ENCODE measurements around the gene PRKAA1. TPM values are rescaled to one million over a fixed set of nuclear protein-coding genes. Genes with fewer than 3 reads are reported as not detected.
"Not testable (repeated sequence)": the region's sequence is repeated elsewhere in the genome, so short reads cannot be mapped to it uniquely, and the experiment has no call there.

PRKAA1 gene
- total and polyA plus RNA-seq, 7 donors = 9.6 to 36.8 (median 28.1) TPM

DNA sequence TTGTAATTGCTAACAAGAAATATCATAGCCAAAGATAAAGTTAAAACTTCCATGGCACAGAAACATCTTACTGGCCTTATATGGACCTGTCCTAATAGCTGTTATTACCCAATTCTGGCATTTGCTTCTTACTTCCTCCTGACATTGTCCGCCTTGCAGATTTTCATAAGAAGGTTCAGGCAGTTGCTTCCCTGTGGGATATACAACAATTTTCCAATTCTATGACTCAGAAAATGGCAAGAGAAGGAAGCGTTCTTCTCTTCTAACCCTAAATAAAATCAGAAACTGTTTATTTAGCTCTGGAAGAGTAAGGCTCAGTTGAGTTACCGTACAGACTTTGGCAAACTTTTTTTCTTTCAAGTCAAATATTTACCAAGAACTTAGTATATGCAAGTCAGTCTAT is 1.7 kb downstream of the PRKAA1 start:
- DNase-seq (no peak), ATAC-seq (no peak)
- Histone ChIP-seq H3K36me3 (ENCODE audit: insufficient read depth in 1 of 2, low read depth in 1 of 2) (no peaks in the 10 kb centered on the region), H3K27me3 (ENCODE audit: insufficient read depth in 3 of 3, low read length in 2 of 3) (no peaks in the 10 kb centered on the region), H3K27ac (peak overlapping the region; percentile 79), H3K9me3 (no peaks in the 10 kb centered on the region), H3K4me1 (peaks cover 19% of the 10 kb centered on the region), H3K4me3 (peak overlapping the region; percentile 89)
- intact Hi-C loops (cut with DNase I) = no loop called here
- WGBS, 3 donors = 42 to 60% (median 48%) methylated on average over 3 of the region's 3 CpGs
- no peak for TF ChIP-seq CTCF (IDR thresholded peaks at IDR 0.05)

- H3K4me1 ChIP-seq = peaks cover 23% of the 10 kb centered on the region
- WGBS, 3 donors = 94 to 96% (median 96%) methylated on average over 3 of the region's 3 CpGs
- H3K9me3 ChIP-seq; H3K27ac ChIP-seq; H3K27me3 ChIP-seq (ENCODE audit: insufficient read depth in 3 of 3, low read length in 2 of 3); H3K36me3 ChIP-seq (ENCODE audit: insufficient read depth in 1 of 2, low read depth in 1 of 2); ATAC-seq; H3K4me3 ChIP-seq; intact Hi-C loops (cut with DNase I); DNase-seq: not testable (repeated sequence)
These were observed 3.3 kb downstream of the PRKAA1 start for GRCh38 chr5:40794877-40795276.

GRCh38 chr5:40794340-40794739 is 3.8 kb downstream of the PRKAA1 start:
- intact Hi-C loops (cut with DNase I); H3K36me3 ChIP-seq (ENCODE audit: insufficient read depth in 1 of 2, low read depth in 1 of 2); H3K27me3 ChIP-seq (ENCODE audit: insufficient read depth in 3 of 3, low read length in 2 of 3); H3K9me3 ChIP-seq; DNase-seq; H3K27ac ChIP-seq; H3K4me3 ChIP-seq; ATAC-seq: not testable (repeated sequence)
- H3K4me1 ChIP-seq = peaks cover 26% of the 10 kb centered on the region

DNA sequence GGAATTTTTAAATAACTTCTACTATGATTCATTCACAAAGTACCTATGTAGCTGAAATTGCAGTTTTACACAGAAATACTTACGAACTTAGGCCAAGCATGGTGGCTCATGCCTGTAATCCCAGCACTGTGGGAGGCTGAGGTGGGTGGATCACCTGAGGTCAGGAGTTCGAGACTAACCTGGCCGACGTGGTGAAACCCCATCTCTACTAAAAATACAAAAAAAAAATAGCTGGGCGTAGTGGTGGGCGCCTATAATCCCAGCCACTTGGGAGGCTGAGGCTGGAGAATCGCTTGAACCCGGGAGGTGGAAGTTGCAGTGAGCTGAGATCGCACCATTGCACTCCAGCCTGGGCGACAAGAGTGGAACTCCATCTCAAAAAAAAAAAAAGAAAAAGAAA is 5.5 kb downstream of the PRKAA1 start:
- WGBS, 3 donors = 94 to 98% (median 95%) methylated on average over 10 of the region's 10 CpGs

GRCh38 chr5:40791715-40792139 is 6.4 kb downstream of the PRKAA1 start:
- peak; percentile 62 to 87 (median 82) for ATAC-seq
- intact Hi-C loops (cut with DNase I) = no loop called here
- 49 to 69% (median 52%) methylated on average over 3 of the region's 3 CpGs for WGBS, 3 donors
- Histone ChIP-seq H3K4me1 (peaks cover 24% of the 10 kb centered on the region), H3K27me3 (ENCODE audit: insufficient read depth in 3 of 3, low read length in 2 of 3) (no peaks in the 10 kb centered on the region), H3K9me3 (peaks cover 6% of the 10 kb centered on the region), H3K36me3 (ENCODE audit: insufficient read depth in 1 of 2, low read depth in 1 of 2) (no peaks in the 10 kb centered on the region), H3K4me3 (no peak overlapping the region), H3K27ac (peak overlapping the region; percentile 68)
- no peak for TF ChIP-seq CTCF (IDR thresholded peaks at IDR 0.05)
- no peak for DNase-seq

More for the DNA sequence above, 5.5 kb downstream of the PRKAA1 start:
- ATAC-seq; DNase-seq; H3K36me3 ChIP-seq (ENCODE audit: insufficient read depth in 1 of 2, low read depth in 1 of 2); H3K9me3 ChIP-seq; H3K27ac ChIP-seq; intact Hi-C loops (cut with DNase I); H3K4me3 ChIP-seq; H3K27me3 ChIP-seq (ENCODE audit: insufficient read depth in 3 of 3, low read length in 2 of 3): not testable (repeated sequence)
- H3K4me1 ChIP-seq = peaks cover 30% of the 10 kb centered on the region

DNA sequence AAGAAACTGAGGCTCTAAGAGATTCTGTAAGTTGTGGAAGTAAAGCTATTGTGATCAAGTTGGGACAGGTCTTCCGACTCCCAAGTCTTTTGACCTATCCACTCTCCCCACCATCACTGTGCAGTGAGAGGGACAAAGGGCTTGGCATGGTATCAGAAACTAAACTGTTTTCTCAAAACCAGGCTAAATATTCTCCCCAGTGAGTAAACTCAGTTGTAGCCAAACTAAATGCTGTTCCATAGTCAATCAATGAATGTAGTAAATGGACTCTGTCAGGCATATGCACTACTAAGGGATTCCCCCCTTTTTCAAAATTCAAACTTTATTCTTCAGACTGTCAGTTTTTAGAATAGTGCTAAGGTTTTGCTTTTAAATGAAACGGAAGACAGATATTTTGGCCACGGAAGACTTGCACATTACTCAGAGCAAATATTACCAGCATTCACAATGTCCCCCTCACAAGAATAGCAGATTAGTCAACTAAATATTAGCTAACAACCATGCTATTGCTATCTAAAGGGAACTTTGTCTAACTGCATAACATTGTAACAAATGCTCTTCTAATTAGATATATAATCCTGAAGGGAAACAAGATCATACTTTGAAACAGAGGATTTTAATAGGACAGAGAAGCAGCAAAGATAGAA is 7.1 kb downstream of the PRKAA1 start:
- ATAC-seq = peak; percentile 68 to 92 (median 81)
- Histone ChIP-seq H3K27me3 (ENCODE audit: insufficient read depth in 3 of 3, low read length in 2 of 3) (no peaks in the 10 kb centered on the region), H3K36me3 (ENCODE audit: insufficient read depth in 1 of 2, low read depth in 1 of 2) (no peaks in the 10 kb centered on the region), H3K27ac (peak overlapping the region; percentile 68), H3K4me1 (peaks cover 18% of the 10 kb centered on the region), H3K9me3 (peaks cover 6% of the 10 kb centered on the region), H3K4me3 (no peak overlapping the region)
- intact Hi-C loops (cut with DNase I) = no loop called here
- TF ChIP-seq CTCF (IDR thresholded peaks at IDR 0.05) = no peak
- DNase-seq = no peak
- WGBS, 3 donors = 40 to 55% (median 41%) methylated on average over 3 of the region's 3 CpGs

DNA sequence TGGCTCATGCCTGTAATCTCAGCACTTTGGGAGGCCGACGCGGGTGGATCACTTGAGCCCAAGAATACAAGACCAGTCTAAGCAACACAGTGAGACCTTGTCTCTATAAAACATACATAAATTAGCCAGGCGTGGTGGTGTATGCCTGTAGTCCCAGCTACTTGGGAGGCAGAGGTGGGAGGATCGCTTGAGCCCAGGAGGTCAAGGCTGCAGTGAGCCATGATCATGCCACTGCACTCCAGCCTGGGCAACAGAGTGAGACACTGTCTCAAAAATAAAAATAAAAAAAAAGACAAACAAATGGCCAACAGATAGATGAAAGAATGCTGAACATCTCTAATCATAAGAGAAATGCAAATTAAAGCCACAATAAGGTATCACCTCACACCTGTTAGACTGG is 9.2 kb downstream of the PRKAA1 start:
- H3K9me3 ChIP-seq; ATAC-seq; H3K4me3 ChIP-seq; H3K27me3 ChIP-seq (ENCODE audit: insufficient read depth in 3 of 3, low read length in 2 of 3); H3K36me3 ChIP-seq (ENCODE audit: insufficient read depth in 1 of 2, low read depth in 1 of 2); H3K27ac ChIP-seq; intact Hi-C loops (cut with DNase I); DNase-seq: not testable (repeated sequence)
- 98 to 99% (median 99%) methylated on average over 5 of the region's 5 CpGs for WGBS, 3 donors
- peaks cover 22% of the 10 kb centered on the region for H3K4me1 ChIP-seq
